Caco-2 (cell line): ENCODE results near the gene NBAS. TPM values are rescaled to one million over a fixed set of nuclear protein-coding genes. Genes with fewer than 3 reads are reported as not detected.

Experiments used
- BruUV-seq: library from RNA; stranded (reverse); fragments of 400-500 nt; replicated peaks from 2 replicates; lab custom pipeline; 2021; lab: Mats Ljungman, UMichigan
- CTCF ChIA-PET: fragments of 300-600 bp; sonication (Branson Sonifier 250); formaldehyde crosslinking; loops from one replicate; lab custom pipeline; 2022; ENCODE audit warnings: antibody characterized with exemption; lab: Charles Lee
- POLR2A ChIA-PET: fragments of 300-600 bp; sonication (Branson Sonifier 250); formaldehyde crosslinking; loops from one replicate; lab custom pipeline; 2022; ENCODE audit warnings: antibody characterized with exemption; lab: Charles Lee
- DNase-seq, 2 experiments: peaks; one replicate each; pipeline versions ENCODE4 v3.0.0 to v3.0.0-alpha.2; 2020 to 2022
- H3K27me3 ChIP-seq: replicated peaks from 2 replicates; pipeline ENCODE4 v1.6.0; 2011; ENCODE audit warnings: low read length; ENCODE audit not compliant: control insufficient read depth, insufficient read depth
- H3K36me3 ChIP-seq: 2 replicates; pipeline ENCODE4 v1.5.1; 2011; ENCODE audit warnings: low read length; ENCODE audit not compliant: control insufficient read depth, insufficient read depth
- H3K4me1 ChIP-seq: fragments of 250-450 bp; sonication (Bioruptor Pico); 2 replicates; pipeline ENCODE4 v1.5.1; 2020; ENCODE audit warnings: mild to moderate bottlenecking
- H3K4me3 ChIP-seq: 2 replicates; pipeline ENCODE4 v1.5.1; 2011; ENCODE audit warnings: low read depth, mild to moderate bottlenecking, control low read depth, low read length
- H3K9me3 ChIP-seq: fragments of 250-450 bp; sonication (Bioruptor Pico); 2 replicates; pipeline ENCODE4 v1.5.1; 2020; ENCODE audit warnings: mild to moderate bottlenecking, moderate library complexity
- H3K27ac Mint-ChIP-seq: one replicate; pipeline ENCODE4 v1.8.0; 2022; ENCODE audit warnings: mixed read lengths; ENCODE audit not compliant: unreplicated experiment
- H3K27me3 Mint-ChIP-seq: one replicate; pipeline ENCODE4 v1.8.0; 2022; ENCODE audit warnings: mixed read lengths; ENCODE audit not compliant: insufficient read depth, unreplicated experiment
- H3K36me3 Mint-ChIP-seq: one replicate; pipeline ENCODE4 v1.8.0; 2022; ENCODE audit warnings: mild to moderate bottlenecking, mixed read lengths; ENCODE audit not compliant: insufficient read depth, unreplicated experiment
- H3K4me1 Mint-ChIP-seq: one replicate; pipeline ENCODE4 v1.8.0; 2022; ENCODE audit warnings: low read depth, mixed read lengths; ENCODE audit not compliant: unreplicated experiment
- H3K4me3 Mint-ChIP-seq: one replicate; pipeline ENCODE4 v1.8.0; 2022; ENCODE audit warnings: mild to moderate bottlenecking, moderate library complexity, mixed read lengths; ENCODE audit not compliant: unreplicated experiment
- H3K9me3 Mint-ChIP-seq: one replicate; pipeline ENCODE4 v1.8.0; 2022; ENCODE audit warnings: mixed read lengths; ENCODE audit not compliant: unreplicated experiment
- CTCF ChIP-seq, 2 experiments: fragments of 200-600 bp in 1 of 2; IDR thresholded peaks; 1 replicate in 1 of 2; 2 replicates in 1 of 2; pipeline versions ENCODE4 v1.5.1 to v1.8.0; 2011 to 2022; ENCODE audit warnings: antibody characterized with exemption in 1 of 2, control low read depth in 1 of 2, inconsistent platforms in 1 of 2, low read depth in 1 of 2, low read length in 1 of 2, mild to moderate bottlenecking in 1 of 2, moderate library complexity in 1 of 2; ENCODE audit not compliant: insufficient read depth in 1 of 2, severe bottlenecking in 1 of 2, unreplicated experiment in 1 of 2
- intact Hi-C: fragments of 100-400 bp; cut with micrococcal nuclease; formaldehyde crosslinking; loops from one replicate; pipeline ENCODE4 v1.10.0; 2022; ENCODE audit not compliant: unreplicated experiment
- total RNA-seq: library from RNA; stranded (reverse); gene quantifications from 2 replicates; pipeline ENCODE4 v1.2.3, GENCODE V29; 2022

NBAS gene
- total RNA-seq, 1 experiment from 2014 or later: 31.1 TPM

DNA sequence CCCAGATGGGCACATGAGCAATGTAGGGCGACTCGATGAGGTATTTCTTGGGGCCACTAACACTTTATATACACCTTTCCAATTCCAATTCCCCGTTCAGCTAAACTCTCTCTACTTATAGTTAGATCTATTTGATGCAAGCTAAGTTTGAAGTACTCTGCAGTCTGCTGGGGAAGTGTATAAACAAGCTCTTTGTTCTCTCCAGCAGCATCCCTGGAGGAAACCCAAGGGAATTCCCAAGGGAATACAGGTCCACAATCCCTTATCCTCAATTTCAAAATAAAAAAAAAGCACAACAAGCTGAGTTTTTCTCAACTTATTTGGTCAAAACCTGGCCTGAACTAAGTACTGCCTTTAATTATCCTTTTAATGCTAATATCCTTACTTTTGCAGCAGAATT, 433.3 kb downstream of the NBAS start:
- ChIA-PET CTCF (interaction anchor here (0.6 kb wide), 1 partner anchor 1925 kb away, joined by 4 read pairs; no protein-coding TSS in a partner anchor), POLR2A (no interaction called here)
- Mint-ChIP-seq H3K27me3 (no peaks in the 10 kb centered on the region), H3K9me3 (peaks cover 11% of the 10 kb centered on the region), H3K27ac (no peak overlapping the region), H3K36me3 (no peaks in the 10 kb centered on the region), H3K4me1 (no peaks in the 10 kb centered on the region), H3K4me3 (no peak overlapping the region)
- no peak for TF ChIP-seq CTCF (IDR thresholded peaks at IDR 0.05; ENCODE audit: insufficient read depth in 1 of 2, low read depth in 1 of 2, low read length in 1 of 2, severe bottlenecking in 1 of 2, unreplicated experiment in 1 of 2)
- DNase-seq: no peak
- Histone ChIP-seq H3K27me3 (no peaks in the 10 kb centered on the region), H3K4me3 (no peak overlapping the region), H3K36me3 (no peaks in the 10 kb centered on the region), H3K4me1 (no peaks in the 10 kb centered on the region), H3K9me3 (peaks cover 14% of the 10 kb centered on the region)
- intact Hi-C loops: no loop called here
- no TSS peak for BruUV-seq

- ChIA-PET POLR2A (no interaction called here), CTCF (interaction anchor here (0.6 kb wide), 1 partner anchor 1925 kb away, joined by 4 read pairs; no protein-coding TSS in a partner anchor)
- BruUV-seq: no TSS peak
- no peak for DNase-seq
- intact Hi-C loops: no loop called here
- no peak overlapping the region for H3K4me3 ChIP-seq
- peaks cover 14% of the 10 kb centered on the region for H3K9me3 ChIP-seq
- H3K4me1 ChIP-seq: no peaks in the 10 kb centered on the region
- Mint-ChIP-seq H3K36me3 (no peaks in the 10 kb centered on the region), H3K4me1 (no peaks in the 10 kb centered on the region), H3K27me3 (no peaks in the 10 kb centered on the region), H3K9me3 (peaks cover 11% of the 10 kb centered on the region), H3K4me3 (no peak overlapping the region), H3K27ac (no peak overlapping the region)
- TF ChIP-seq CTCF (IDR thresholded peaks at IDR 0.05; ENCODE audit: insufficient read depth in 1 of 2, low read depth in 1 of 2, low read length in 1 of 2, severe bottlenecking in 1 of 2, unreplicated experiment in 1 of 2): no peak
- no peaks in the 10 kb centered on the region for H3K36me3 ChIP-seq
- no peaks in the 10 kb centered on the region for H3K27me3 ChIP-seq
Observed at GRCh38 chr2:15127301-15127700, 433.8 kb downstream of the NBAS start.

DNA sequence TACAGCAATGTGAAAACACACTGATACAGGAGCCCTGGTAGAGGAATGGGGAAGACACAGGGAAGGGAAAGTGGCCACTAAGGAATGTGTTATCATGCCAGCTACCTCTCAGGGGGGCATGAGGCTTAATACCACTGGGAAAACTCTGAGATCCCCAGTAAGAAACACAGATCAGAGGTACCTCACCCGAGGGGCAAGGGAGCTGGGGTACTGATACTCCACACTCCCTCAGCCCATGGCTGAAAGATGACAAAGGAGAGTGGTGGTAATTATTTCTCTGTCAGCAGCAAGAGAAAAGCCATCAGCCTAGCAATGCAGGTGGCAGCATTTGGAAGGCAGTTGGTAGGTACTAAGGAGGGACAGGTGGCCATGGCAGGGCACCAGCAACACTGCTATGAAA, 434.8 kb downstream of the NBAS start:
- ChIA-PET CTCF (interaction anchor here (0.5 kb wide), 1 partner anchor 37 kb away, joined by 4 read pairs; no protein-coding TSS in a partner anchor), POLR2A (no interaction called here)
- Histone ChIP-seq H3K4me1 (no peaks in the 10 kb centered on the region), H3K27me3 (no peaks in the 10 kb centered on the region), H3K9me3 (peaks cover 14% of the 10 kb centered on the region), H3K4me3 (no peak overlapping the region), H3K36me3 (no peaks in the 10 kb centered on the region)
- no peaks in the 10 kb centered on the region for H3K27me3 Mint-ChIP-seq
- H3K36me3 Mint-ChIP-seq: no peaks in the 10 kb centered on the region
- peaks cover 11% of the 10 kb centered on the region for H3K9me3 Mint-ChIP-seq
- H3K4me3 Mint-ChIP-seq: no peak overlapping the region
- no peak overlapping the region for H3K27ac Mint-ChIP-seq
- H3K4me1 Mint-ChIP-seq: no peaks in the 10 kb centered on the region
- no peak for DNase-seq
- no TSS peak for BruUV-seq
- intact Hi-C loops: no loop called here
- TF ChIP-seq CTCF (IDR thresholded peaks at IDR 0.05; ENCODE audit: insufficient read depth in 1 of 2, low read depth in 1 of 2, low read length in 1 of 2, severe bottlenecking in 1 of 2, unreplicated experiment in 1 of 2): no peak
